ENCODE measurements around the gene UNC5B. TPM values are rescaled to one million over a fixed set of nuclear protein-coding genes. Genes with fewer than 3 reads are reported as not detected.

The UNC5B gene
- total RNA-seq, 1 donor from 2014 or later: 13.1 TPM

DNA sequence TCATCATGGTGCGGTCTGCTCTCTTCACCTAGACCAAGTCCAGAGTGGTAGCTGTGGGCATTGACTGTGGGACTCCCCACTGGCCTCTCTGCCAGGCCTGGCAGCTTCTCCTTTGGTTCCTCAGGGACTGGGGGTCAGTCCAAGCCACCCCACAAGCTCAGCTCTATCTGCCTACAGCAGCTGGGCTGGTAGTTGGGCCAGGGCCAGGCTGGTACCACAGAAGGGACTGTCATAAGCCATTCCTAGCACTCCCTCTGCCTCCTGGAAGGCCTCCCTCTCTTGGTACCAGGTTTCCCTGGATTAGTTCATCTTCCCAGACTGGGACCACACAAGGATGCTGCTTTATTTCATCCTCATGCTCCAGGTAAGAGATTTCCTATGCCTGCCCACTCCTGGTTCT, 24.2 kb upstream of the UNC5B start:
- no peaks in the 10 kb centered on the region for H3K36me3 Mint-ChIP-seq (ENCODE audit: unreplicated experiment)
- H3K4me1 Mint-ChIP-seq (ENCODE audit: unreplicated experiment): no peaks in the 10 kb centered on the region
- H3K4me3 Mint-ChIP-seq (ENCODE audit: unreplicated experiment): no peak overlapping the region
- TF ChIP-seq, protein P1, sequence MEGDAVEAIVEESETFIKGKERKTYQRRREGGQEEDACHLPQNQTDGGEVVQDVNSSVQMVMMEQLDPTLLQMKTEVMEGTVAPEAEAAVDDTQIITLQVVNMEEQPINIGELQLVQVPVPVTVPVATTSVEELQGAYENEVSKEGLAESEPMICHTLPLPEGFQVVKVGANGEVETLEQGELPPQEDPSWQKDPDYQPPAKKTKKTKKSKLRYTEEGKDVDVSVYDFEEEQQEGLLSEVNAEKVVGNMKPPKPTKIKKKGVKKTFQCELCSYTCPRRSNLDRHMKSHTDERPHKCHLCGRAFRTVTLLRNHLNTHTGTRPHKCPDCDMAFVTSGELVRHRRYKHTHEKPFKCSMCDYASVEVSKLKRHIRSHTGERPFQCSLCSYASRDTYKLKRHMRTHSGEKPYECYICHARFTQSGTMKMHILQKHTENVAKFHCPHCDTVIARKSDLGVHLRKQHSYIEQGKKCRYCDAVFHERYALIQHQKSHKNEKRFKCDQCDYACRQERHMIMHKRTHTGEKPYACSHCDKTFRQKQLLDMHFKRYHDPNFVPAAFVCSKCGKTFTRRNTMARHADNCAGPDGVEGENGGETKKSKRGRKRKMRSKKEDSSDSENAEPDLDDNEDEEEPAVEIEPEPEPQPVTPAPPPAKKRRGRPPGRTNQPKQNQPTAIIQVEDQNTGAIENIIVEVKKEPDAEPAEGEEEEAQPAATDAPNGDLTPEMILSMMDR (IDR thresholded peaks at IDR 0.05): no peak
- no peaks in the 10 kb centered on the region for H3K9me3 Mint-ChIP-seq (ENCODE audit: unreplicated experiment)
- DNase-seq (ENCODE audit: extremely low spot score, unreplicated experiment): no peak
- H3K27me3 Mint-ChIP-seq (ENCODE audit: unreplicated experiment): peaks cover 47% of the 10 kb centered on the region
- no peak overlapping the region for H3K27ac Mint-ChIP-seq (ENCODE audit: unreplicated experiment)

DNA sequence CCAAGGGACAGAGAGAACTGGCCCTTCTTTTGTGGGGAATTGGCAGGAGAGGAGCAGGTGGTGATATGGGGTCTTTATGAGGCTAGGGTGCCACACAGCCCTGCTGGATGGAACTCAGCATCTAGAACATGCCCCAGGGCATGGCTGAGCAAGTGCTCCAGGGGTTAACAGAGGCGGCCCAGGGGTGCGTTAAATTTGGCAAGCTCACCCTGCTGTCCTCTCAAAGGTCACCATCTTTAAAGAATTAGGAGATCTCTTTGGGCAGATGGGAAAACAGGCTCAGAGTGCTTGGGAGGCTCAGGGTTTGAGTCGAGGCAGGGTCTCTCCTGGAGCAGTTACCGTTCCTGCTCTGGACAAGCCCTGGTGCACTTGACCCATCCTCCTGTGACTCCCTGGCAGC, 21.4 kb upstream of the UNC5B start:
- H3K4me3 Mint-ChIP-seq (ENCODE audit: unreplicated experiment): no peak overlapping the region
- no peaks in the 10 kb centered on the region for H3K9me3 Mint-ChIP-seq (ENCODE audit: unreplicated experiment)
- no peaks in the 10 kb centered on the region for H3K4me1 Mint-ChIP-seq (ENCODE audit: unreplicated experiment)

DNA sequence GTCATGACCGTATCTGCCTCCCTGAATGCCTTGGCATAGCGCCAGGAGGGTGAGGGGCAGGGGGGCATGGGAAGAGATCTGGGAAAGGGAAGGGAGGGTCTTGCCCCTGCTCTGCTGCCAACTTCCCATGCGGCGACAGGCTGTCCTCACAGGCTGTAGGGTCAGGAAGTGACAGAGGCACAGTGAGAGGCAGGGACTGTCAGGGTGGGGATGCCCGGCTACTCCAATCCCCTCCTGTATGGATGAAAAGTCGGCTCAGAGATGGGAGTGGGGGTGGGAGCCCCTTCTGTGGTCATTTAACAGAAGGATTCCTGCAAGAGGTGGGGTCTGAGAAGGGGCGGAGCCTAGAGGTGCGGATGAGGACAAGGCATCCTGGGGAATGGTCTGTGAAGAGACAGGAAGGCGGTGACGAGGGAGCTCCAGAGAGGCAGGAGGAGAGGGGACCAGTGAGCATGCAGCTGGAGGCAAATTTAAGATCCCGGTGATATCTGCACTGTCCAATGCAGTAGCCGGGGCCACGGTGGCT, 20.8 kb upstream of the UNC5B start:
- Mint-ChIP-seq H3K27ac (ENCODE audit: unreplicated experiment) (no peak overlapping the region), H3K36me3 (ENCODE audit: unreplicated experiment) (no peaks in the 10 kb centered on the region), H3K4me3 (ENCODE audit: unreplicated experiment) (no peak overlapping the region), H3K4me1 (ENCODE audit: unreplicated experiment) (no peaks in the 10 kb centered on the region), H3K27me3 (ENCODE audit: unreplicated experiment) (peaks cover 40% of the 10 kb centered on the region), H3K9me3 (ENCODE audit: unreplicated experiment) (no peaks in the 10 kb centered on the region)
- no peak for DNase-seq (ENCODE audit: extremely low spot score, unreplicated experiment)
- TF ChIP-seq, protein P1 (IDR thresholded peaks at IDR 0.05): no peak

More for the DNA sequence above, 21.4 kb upstream of the UNC5B start:
- no peak for DNase-seq (ENCODE audit: extremely low spot score, unreplicated experiment)
- no peaks in the 10 kb centered on the region for H3K36me3 Mint-ChIP-seq (ENCODE audit: unreplicated experiment)
- no peak overlapping the region for H3K27ac Mint-ChIP-seq (ENCODE audit: unreplicated experiment)
- TF ChIP-seq, protein P1 (IDR thresholded peaks at IDR 0.05): no peak
- H3K27me3 Mint-ChIP-seq (ENCODE audit: unreplicated experiment): peaks cover 39% of the 10 kb centered on the region

DNA sequence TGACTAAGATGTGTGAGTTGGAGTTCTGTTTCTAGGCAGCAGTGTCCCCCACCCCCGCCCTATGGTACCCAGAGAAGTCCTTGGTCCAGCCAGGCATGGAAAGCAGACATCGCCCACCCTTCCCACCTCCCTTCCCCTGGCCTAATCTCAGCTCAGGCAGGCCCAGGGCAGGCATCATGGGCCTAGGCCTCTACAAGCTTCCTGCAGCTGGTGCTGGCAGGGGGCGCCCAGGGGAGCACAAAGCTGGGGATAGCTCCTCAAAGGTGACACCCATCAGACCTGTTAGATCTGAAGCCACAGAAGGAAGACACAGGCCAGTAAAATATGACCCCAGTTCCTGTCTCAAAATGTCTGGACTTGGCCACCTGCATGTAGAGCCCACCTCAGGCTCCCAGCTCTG, 18.9 kb upstream of the UNC5B start:
- H3K27ac Mint-ChIP-seq (ENCODE audit: unreplicated experiment): no peak overlapping the region
- no peak for DNase-seq (ENCODE audit: extremely low spot score, unreplicated experiment)
- H3K9me3 Mint-ChIP-seq (ENCODE audit: unreplicated experiment): peaks cover 13% of the 10 kb centered on the region
- H3K36me3 Mint-ChIP-seq (ENCODE audit: unreplicated experiment): no peaks in the 10 kb centered on the region
- TF ChIP-seq, protein P1 (IDR thresholded peaks at IDR 0.05): no peak
- no peaks in the 10 kb centered on the region for H3K4me1 Mint-ChIP-seq (ENCODE audit: unreplicated experiment)
- H3K27me3 Mint-ChIP-seq (ENCODE audit: unreplicated experiment): peaks cover 32% of the 10 kb centered on the region
- no peak overlapping the region for H3K4me3 Mint-ChIP-seq (ENCODE audit: unreplicated experiment)

DNA sequence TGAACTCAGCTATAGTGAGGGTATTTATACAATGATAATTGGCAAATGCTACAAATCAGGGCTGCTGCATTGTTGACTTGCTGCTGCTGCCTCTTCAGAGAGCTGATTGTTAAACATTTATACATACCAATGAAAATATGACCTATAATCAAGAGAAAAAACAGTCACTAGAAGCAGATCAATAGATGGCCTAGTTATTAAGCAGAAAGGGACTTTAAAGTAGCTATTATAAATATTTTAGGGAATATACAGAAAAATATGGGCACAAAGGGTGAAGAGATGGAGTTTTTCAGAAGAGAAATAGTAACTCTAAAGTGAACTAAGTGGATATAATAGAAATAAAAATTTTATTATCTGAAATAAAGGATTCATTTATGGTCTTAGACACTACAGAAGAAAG, 14.4 kb upstream of the UNC5B start:
- Mint-ChIP-seq H3K27ac (ENCODE audit: unreplicated experiment) (no peak overlapping the region), H3K36me3 (ENCODE audit: unreplicated experiment) (no peaks in the 10 kb centered on the region), H3K4me3 (ENCODE audit: unreplicated experiment) (no peak overlapping the region), H3K27me3 (ENCODE audit: unreplicated experiment) (peaks cover 36% of the 10 kb centered on the region), H3K4me1 (ENCODE audit: unreplicated experiment) (no peaks in the 10 kb centered on the region), H3K9me3 (ENCODE audit: unreplicated experiment) (peaks cover 20% of the 10 kb centered on the region)
- no peak for DNase-seq (ENCODE audit: extremely low spot score, unreplicated experiment)
- TF ChIP-seq, protein P1 (IDR thresholded peaks at IDR 0.05): no peak
